ENCODE measurements around the gene GALNT17. TPM values are rescaled to one million over a fixed set of nuclear protein-coding genes. Genes with fewer than 3 reads are reported as not detected.

The GALNT17 gene
- total and polyA plus RNA-seq, 2 experiments from 2014 or later: 2.3 to 4.6 TPM

DNA sequence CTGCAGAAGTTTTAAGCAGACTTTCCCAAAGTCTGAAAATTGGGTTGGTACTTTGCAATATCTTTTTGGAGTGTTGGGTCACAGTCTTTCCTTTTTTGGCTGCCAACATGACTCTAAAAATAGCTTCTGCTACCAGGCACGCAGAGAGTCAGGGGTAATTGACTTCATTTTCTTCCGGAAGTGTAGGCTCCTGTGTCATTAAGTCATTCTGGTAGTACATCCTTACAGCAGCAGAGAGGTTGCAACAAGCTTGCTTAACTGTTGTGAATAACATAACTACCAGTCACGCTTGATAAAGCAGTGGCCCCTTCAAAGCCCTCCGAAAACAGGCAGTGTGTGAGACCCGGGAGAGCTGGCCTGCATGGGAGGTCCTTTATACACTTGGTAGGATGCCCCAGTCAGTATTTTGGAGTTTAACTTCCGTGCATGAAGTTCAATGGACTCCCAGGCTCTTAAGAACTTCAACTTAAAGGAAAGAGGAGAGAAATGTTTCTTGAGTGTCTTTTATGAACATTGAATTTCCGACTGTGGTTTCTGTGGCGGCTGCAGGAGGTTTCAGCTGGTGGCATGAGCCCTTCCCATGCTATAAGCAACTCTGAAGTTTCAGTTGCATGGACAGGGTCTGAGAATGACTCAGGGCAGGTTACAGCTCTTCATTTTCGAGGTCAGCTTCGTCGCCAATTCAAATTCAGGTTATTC, 310.7 kb downstream of the GALNT17 start:
- H3K27me3 ChIP-seq: no peaks in the 10 kb centered on the region
- H3K27ac ChIP-seq: no peak overlapping the region
- no peaks in the 10 kb centered on the region for H3K9me3 ChIP-seq (ENCODE audit: low read depth)
- TF ChIP-seq, protein P1, sequence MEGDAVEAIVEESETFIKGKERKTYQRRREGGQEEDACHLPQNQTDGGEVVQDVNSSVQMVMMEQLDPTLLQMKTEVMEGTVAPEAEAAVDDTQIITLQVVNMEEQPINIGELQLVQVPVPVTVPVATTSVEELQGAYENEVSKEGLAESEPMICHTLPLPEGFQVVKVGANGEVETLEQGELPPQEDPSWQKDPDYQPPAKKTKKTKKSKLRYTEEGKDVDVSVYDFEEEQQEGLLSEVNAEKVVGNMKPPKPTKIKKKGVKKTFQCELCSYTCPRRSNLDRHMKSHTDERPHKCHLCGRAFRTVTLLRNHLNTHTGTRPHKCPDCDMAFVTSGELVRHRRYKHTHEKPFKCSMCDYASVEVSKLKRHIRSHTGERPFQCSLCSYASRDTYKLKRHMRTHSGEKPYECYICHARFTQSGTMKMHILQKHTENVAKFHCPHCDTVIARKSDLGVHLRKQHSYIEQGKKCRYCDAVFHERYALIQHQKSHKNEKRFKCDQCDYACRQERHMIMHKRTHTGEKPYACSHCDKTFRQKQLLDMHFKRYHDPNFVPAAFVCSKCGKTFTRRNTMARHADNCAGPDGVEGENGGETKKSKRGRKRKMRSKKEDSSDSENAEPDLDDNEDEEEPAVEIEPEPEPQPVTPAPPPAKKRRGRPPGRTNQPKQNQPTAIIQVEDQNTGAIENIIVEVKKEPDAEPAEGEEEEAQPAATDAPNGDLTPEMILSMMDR (IDR thresholded peaks at IDR 0.05; ENCODE audit: low read depth, low read length): no peak
- no peak for DNase-seq (ENCODE audit: low read depth in 1 of 2, low spot score in 1 of 2)
- no peaks in the 10 kb centered on the region for H3K36me3 ChIP-seq
- peaks cover 15% of the 10 kb centered on the region for H3K4me1 ChIP-seq (ENCODE audit: low read depth)
- no peak overlapping the region for H3K4me3 ChIP-seq

DNA sequence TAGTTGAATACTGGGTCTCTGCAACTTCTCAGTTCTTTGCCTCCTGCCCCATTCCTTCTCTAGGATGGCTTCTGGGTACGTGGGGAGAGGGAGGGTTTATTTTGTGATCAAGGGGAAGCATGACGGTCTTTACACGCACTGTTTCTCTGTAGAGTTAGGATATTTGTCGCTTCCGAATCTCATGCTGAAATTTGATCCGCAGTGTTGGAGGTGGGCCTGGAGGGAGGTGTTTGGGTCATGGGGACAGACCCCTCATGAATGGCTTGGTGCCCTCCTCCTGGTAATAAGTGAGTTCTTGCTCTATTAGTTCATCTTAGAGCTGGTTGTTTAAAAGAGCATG, 311.2 kb downstream of the GALNT17 start:
- no peaks in the 10 kb centered on the region for H3K27me3 ChIP-seq
- no peaks in the 10 kb centered on the region for H3K36me3 ChIP-seq
- TF ChIP-seq, protein P1 (IDR thresholded peaks at IDR 0.05; ENCODE audit: low read depth, low read length): no peak
- H3K4me1 ChIP-seq (ENCODE audit: low read depth): peaks cover 15% of the 10 kb centered on the region
- no peaks in the 10 kb centered on the region for H3K9me3 ChIP-seq (ENCODE audit: low read depth)
- no peak for DNase-seq (ENCODE audit: low read depth in 1 of 2, low spot score in 1 of 2)
- no peak overlapping the region for H3K4me3 ChIP-seq
- no peak overlapping the region for H3K27ac ChIP-seq

DNA sequence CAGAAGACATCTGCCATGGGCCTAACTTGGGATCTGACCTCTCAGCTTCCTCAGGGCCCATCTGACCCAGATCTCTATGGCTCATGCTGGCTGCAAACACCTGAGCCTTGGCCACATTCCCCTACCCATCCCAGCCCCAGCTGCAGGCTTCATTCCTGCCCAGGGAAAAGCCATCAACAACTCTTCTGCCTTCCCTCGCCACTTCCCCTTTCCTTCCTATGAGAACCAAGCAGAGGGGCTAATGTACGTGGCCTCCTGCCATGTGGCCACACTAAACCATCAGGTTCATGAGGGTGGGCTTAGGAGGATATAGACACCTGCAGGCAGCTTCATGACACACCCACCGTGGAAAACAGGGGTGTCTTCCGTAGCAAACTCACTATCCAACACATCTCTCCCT, 312.2 kb downstream of the GALNT17 start:
- Histone ChIP-seq H3K27ac (no peak overlapping the region), H3K9me3 (ENCODE audit: low read depth) (no peaks in the 10 kb centered on the region), H3K4me1 (ENCODE audit: low read depth) (peaks cover 14% of the 10 kb centered on the region), H3K4me3 (no peak overlapping the region), H3K36me3 (no peaks in the 10 kb centered on the region), H3K27me3 (no peaks in the 10 kb centered on the region)
- TF ChIP-seq, protein P1 (IDR thresholded peaks at IDR 0.05; ENCODE audit: low read depth, low read length): no peak
- DNase-seq (ENCODE audit: low read depth in 1 of 2, low spot score in 1 of 2): no peak

- Histone ChIP-seq H3K4me3 (no peak overlapping the region), H3K36me3 (no peaks in the 10 kb centered on the region), H3K27me3 (no peaks in the 10 kb centered on the region), H3K9me3 (ENCODE audit: low read depth) (no peaks in the 10 kb centered on the region), H3K4me1 (ENCODE audit: low read depth) (no peaks in the 10 kb centered on the region), H3K27ac (no peak overlapping the region)
- DNase-seq (ENCODE audit: low read depth in 1 of 2, low spot score in 1 of 2): no peak
- TF ChIP-seq, protein P1 (IDR thresholded peaks at IDR 0.05; ENCODE audit: low read depth, low read length): no peak
Observed at GRCh38 chr7:71453630-71454029, 321.7 kb downstream of the GALNT17 start.

DNA sequence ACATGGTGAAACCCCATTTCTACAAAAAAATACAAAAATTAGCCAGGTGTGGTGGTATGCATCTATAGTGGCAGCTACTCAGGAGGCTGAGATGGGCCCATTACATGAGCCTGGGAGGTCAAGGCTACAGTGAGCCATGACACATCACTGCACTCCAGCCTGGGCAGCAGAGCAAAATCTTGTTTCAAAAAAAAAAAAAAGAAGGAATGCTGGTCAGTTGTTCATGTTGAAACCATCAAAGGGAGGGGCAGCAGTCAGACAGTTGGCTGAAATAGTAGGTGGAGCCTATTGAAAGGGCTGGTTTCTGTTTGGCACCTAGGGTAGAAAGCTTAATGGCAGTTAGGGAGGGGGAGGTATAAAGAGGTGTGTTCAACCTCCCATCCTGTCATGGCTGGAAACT, 323.0 kb downstream of the GALNT17 start:
- no peak overlapping the region for H3K27ac ChIP-seq

More for the DNA sequence above, 323.0 kb downstream of the GALNT17 start:
- TF ChIP-seq, protein P1 (IDR thresholded peaks at IDR 0.05; ENCODE audit: low read depth, low read length): no peak
- no peak for DNase-seq (ENCODE audit: low read depth in 1 of 2, low spot score in 1 of 2)
- Histone ChIP-seq H3K4me1 (ENCODE audit: low read depth) (no peaks in the 10 kb centered on the region), H3K9me3 (ENCODE audit: low read depth) (no peaks in the 10 kb centered on the region), H3K27me3 (no peaks in the 10 kb centered on the region), H3K36me3 (no peaks in the 10 kb centered on the region), H3K4me3 (no peak overlapping the region)
